ENCODE results near the gene MET.

MET gene

GRCh38 chr7:116663744-116664143, 8.3 kb upstream of the MET start:
- DNase-seq (ENCODE audit: low spot score) = no peak
- FAIRE-seq = no peak

- DNase-seq (ENCODE audit: low spot score) = no peak
- no peak for FAIRE-seq
Observed at GRCh38 chr7:116665332-116665996, 6.5 kb upstream of the MET start.

GRCh38 chr7:116669769-116670168, 2.2 kb upstream of the MET start:
- DNase-seq (ENCODE audit: low spot score) = no peak

GRCh38 chr7:116670409-116671015, 1.5 kb upstream of the MET start:
- FAIRE-seq = no peak

More at GRCh38 chr7:116669769-116670168, 2.2 kb upstream of the MET start:
- FAIRE-seq = no peak

GRCh38 chr7:116671111-116671510, 885 bp upstream of the MET start:
- DNase-seq (ENCODE audit: low spot score) (no peak), FAIRE-seq (no peak)

More at GRCh38 chr7:116670409-116671015, 1.5 kb upstream of the MET start:
- DNase-seq (ENCODE audit: low spot score) = no peak

GRCh38 chr7:116672596-116673456, 830 bp downstream of the MET start:
- peak; percentile 78 for DNase-seq (ENCODE audit: low spot score)
- peak; percentile 77 for FAIRE-seq

GRCh38 chr7:116673457-116673865, 1.5 kb downstream of the MET start:
- FAIRE-seq (peak; percentile 5), DNase-seq (ENCODE audit: low spot score) (no peak)

GRCh38 chr7:116674508-116675173, 2.6 kb downstream of the MET start:
- DNase-seq (ENCODE audit: low spot score) = peak; percentile 72
- peak; percentile 88 for FAIRE-seq

- FAIRE-seq (no peak), DNase-seq (ENCODE audit: low spot score) (no peak)
Observed at GRCh38 chr7:116675812-116676355, 3.9 kb downstream of the MET start.

- FAIRE-seq (no peak), DNase-seq (ENCODE audit: low spot score) (no peak)
Observed at GRCh38 chr7:116678780-116679179, 6.8 kb downstream of the MET start.

GRCh38 chr7:116679500-116679899, 7.5 kb downstream of the MET start:
- peak; percentile 45 for DNase-seq (ENCODE audit: low spot score)
- FAIRE-seq = no peak

GRCh38 chr7:116683786-116684185, 11.8 kb downstream of the MET start:
- FAIRE-seq = no peak
- DNase-seq (ENCODE audit: low spot score) = no peak

- DNase-seq (ENCODE audit: low spot score) (no peak), FAIRE-seq (no peak)
Observed at GRCh38 chr7:116686033-116686432, 14.0 kb downstream of the MET start.

- FAIRE-seq (no peak), DNase-seq (ENCODE audit: low spot score) (no peak)
Observed at GRCh38 chr7:116686812-116687419, 14.9 kb downstream of the MET start.

- DNase-seq (ENCODE audit: low spot score) = peak; percentile 84
Observed at GRCh38 chr7:116687801-116688201, 15.8 kb downstream of the MET start.

GRCh38 chr7:116689790-116690259, 17.8 kb downstream of the MET start:
- FAIRE-seq = peak; percentile 93
- peak; percentile 81 for DNase-seq (ENCODE audit: low spot score)

More at GRCh38 chr7:116687801-116688201, 15.8 kb downstream of the MET start:
- FAIRE-seq = peak; percentile 98

- no peak for FAIRE-seq
- DNase-seq (ENCODE audit: low spot score) = peak; percentile 84
Observed at GRCh38 chr7:116691664-116692063, 19.7 kb downstream of the MET start.

GRCh38 chr7:116692401-116693308, 20.7 kb downstream of the MET start:
- FAIRE-seq (peak; percentile 98), DNase-seq (ENCODE audit: low spot score) (peak; percentile 82)

GRCh38 chr7:116696707-116697106, 24.7 kb downstream of the MET start:
- FAIRE-seq = no peak
- DNase-seq (ENCODE audit: low spot score) = no peak

- FAIRE-seq (peak; percentile 5), DNase-seq (ENCODE audit: low spot score) (no peak)
Observed at GRCh38 chr7:116697152-116697551, 25.2 kb downstream of the MET start.
